H1 (cell line): Measurements from ENCODE around the gene TBC1D4. TPM values are rescaled to one million over a fixed set of nuclear protein-coding genes. Genes with fewer than 3 reads are reported as not detected.

Experiments used
- EP300 ChIP-seq, 2 experiments: IDR thresholded peaks; 1 replicate in 1 of 2; 2 replicates in 1 of 2; pipeline ENCODE4 v1.6.1; 2011 to 2012; ENCODE audit warnings: low read depth in 2 of 2, low read length in 2 of 2, mild to moderate bottlenecking in 2 of 2, borderline replicate concordance in 1 of 2, inconsistent platforms in 1 of 2, moderate library complexity in 1 of 2
- HDAC6 ChIP-seq: IDR thresholded peaks from one replicate; pipeline ENCODE4 v1.7.1; 2012; ENCODE audit warnings: low read depth, mild to moderate bottlenecking, inconsistent platforms, low read length, moderate library complexity
- POLR2AphosphoS5 ChIP-seq: IDR thresholded peaks from 2 replicates; pipeline ENCODE4 v1.6.1; 2011; ENCODE audit warnings: low read depth, low read length
- polyA plus RNA-seq, 7 experiments: library from polyadenylated mRNA; depleted of rRNA in 3 of 7; stranded (reverse) in 5 of 7; unstranded in 2 of 7; fragments of >200 nt in 5 of 7; fragments of 200-250 nt in 2 of 7; gene quantifications; 1 replicate in 5 of 7; 2 replicates in 1 of 7; 4 replicates in 1 of 7; pipeline versions ENCODE4 v1.2.1 to v1.2.3, GENCODE V29; 2011 to 2013; ENCODE audit warnings: missing spikeins in 2 of 7, mixed read lengths in 2 of 7
- total RNA-seq: library from RNA; stranded (reverse); fragmentation: NEBNext Ultra II Directional; extraction: Animal tissue kit (Norgen Biotek cat#: 25700); gene quantifications from 2 replicates; pipeline ENCODE4 v1.2.1, GENCODE V29; 2021
- TF ChIP-seq, protein P1 (sequence below): fragments of 300-600 bp; sonication (generic); IDR thresholded peaks from 2 replicates; pipeline ENCODE4 v1.7.1; 2012; ENCODE audit warnings: low read length, moderate library complexity, mild to moderate bottlenecking, inconsistent platforms; ENCODE audit not compliant: insufficient replicate concordance

The TBC1D4 gene
- total and polyA plus RNA-seq, 2 of the 8 experiments (the other 6 are each of a cell fraction or from before 2014, with no cell fraction given), result 16.7 to 39.0 TPM

- TF ChIP-seq, protein P1, sequence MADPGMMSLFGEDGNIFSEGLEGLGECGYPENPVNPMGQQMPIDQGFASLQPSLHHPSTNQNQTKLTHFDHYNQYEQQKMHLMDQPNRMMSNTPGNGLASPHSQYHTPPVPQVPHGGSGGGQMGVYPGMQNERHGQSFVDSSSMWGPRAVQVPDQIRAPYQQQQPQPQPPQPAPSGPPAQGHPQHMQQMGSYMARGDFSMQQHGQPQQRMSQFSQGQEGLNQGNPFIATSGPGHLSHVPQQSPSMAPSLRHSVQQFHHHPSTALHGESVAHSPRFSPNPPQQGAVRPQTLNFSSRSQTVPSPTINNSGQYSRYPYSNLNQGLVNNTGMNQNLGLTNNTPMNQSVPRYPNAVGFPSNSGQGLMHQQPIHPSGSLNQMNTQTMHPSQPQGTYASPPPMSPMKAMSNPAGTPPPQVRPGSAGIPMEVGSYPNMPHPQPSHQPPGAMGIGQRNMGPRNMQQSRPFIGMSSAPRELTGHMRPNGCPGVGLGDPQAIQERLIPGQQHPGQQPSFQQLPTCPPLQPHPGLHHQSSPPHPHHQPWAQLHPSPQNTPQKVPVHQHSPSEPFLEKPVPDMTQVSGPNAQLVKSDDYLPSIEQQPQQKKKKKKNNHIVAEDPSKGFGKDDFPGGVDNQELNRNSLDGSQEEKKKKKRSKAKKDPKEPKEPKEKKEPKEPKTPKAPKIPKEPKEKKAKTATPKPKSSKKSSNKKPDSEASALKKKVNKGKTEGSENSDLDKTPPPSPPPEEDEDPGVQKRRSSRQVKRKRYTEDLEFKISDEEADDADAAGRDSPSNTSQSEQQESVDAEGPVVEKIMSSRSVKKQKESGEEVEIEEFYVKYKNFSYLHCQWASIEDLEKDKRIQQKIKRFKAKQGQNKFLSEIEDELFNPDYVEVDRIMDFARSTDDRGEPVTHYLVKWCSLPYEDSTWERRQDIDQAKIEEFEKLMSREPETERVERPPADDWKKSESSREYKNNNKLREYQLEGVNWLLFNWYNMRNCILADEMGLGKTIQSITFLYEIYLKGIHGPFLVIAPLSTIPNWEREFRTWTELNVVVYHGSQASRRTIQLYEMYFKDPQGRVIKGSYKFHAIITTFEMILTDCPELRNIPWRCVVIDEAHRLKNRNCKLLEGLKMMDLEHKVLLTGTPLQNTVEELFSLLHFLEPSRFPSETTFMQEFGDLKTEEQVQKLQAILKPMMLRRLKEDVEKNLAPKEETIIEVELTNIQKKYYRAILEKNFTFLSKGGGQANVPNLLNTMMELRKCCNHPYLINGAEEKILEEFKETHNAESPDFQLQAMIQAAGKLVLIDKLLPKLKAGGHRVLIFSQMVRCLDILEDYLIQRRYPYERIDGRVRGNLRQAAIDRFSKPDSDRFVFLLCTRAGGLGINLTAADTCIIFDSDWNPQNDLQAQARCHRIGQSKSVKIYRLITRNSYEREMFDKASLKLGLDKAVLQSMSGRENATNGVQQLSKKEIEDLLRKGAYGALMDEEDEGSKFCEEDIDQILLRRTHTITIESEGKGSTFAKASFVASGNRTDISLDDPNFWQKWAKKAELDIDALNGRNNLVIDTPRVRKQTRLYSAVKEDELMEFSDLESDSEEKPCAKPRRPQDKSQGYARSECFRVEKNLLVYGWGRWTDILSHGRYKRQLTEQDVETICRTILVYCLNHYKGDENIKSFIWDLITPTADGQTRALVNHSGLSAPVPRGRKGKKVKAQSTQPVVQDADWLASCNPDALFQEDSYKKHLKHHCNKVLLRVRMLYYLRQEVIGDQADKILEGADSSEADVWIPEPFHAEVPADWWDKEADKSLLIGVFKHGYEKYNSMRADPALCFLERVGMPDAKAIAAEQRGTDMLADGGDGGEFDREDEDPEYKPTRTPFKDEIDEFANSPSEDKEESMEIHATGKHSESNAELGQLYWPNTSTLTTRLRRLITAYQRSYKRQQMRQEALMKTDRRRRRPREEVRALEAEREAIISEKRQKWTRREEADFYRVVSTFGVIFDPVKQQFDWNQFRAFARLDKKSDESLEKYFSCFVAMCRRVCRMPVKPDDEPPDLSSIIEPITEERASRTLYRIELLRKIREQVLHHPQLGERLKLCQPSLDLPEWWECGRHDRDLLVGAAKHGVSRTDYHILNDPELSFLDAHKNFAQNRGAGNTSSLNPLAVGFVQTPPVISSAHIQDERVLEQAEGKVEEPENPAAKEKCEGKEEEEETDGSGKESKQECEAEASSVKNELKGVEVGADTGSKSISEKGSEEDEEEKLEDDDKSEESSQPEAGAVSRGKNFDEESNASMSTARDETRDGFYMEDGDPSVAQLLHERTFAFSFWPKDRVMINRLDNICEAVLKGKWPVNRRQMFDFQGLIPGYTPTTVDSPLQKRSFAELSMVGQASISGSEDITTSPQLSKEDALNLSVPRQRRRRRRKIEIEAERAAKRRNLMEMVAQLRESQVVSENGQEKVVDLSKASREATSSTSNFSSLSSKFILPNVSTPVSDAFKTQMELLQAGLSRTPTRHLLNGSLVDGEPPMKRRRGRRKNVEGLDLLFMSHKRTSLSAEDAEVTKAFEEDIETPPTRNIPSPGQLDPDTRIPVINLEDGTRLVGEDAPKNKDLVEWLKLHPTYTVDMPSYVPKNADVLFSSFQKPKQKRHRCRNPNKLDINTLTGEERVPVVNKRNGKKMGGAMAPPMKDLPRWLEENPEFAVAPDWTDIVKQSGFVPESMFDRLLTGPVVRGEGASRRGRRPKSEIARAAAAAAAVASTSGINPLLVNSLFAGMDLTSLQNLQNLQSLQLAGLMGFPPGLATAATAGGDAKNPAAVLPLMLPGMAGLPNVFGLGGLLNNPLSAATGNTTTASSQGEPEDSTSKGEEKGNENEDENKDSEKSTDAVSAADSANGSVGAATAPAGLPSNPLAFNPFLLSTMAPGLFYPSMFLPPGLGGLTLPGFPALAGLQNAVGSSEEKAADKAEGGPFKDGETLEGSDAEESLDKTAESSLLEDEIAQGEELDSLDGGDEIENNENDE, result no peak
- TF ChIP-seq EP300 (IDR thresholded peaks at IDR 0.05; ENCODE audit: borderline replicate concordance in 1 of 2, low read depth in 2 of 2, low read length in 2 of 2), result no peak
- TF ChIP-seq HDAC6, result no peak
- TF ChIP-seq POLR2AphosphoS5, result no peak
Measured at GRCh38 chr13:75494491-75494890, 12.5 kb upstream of the TBC1D4 start (continued).
